Peyer's patch (tissue), 4 donors: ENCODE results near the gene ABHD2.

Source experiments
- POLR2A ChIP-seq, 2 donors: fragments of 450-650 bp; IDR thresholded peaks; one replicate each; pipeline ENCODE4 v1.5.1; 2017; ENCODE audit warnings: antibody characterized with exemption in 2 of 2, mild to moderate bottlenecking in 2 of 2, moderate library complexity in 2 of 2
- TF ChIP-seq, protein P1 (sequence below), 6 experiments: fragments of 450-650 bp in 4 of 6; fragments of 200-600 bp in 2 of 6; sonication (generic) in 1 of 6; IDR thresholded peaks; one replicate each; pipeline ENCODE4 v1.5.1; 2017 to 2019; ENCODE audit warnings: antibody characterized with exemption in 6 of 6, mild to moderate bottlenecking in 3 of 6, moderate library complexity in 1 of 6

GRCh38 chr15:89201465-89202005 is 113.3 kb downstream of the ABHD2 start:
- no peak for TF ChIP-seq POLR2A (IDR thresholded peaks at IDR 0.05)
- TF ChIP-seq, protein P1, sequence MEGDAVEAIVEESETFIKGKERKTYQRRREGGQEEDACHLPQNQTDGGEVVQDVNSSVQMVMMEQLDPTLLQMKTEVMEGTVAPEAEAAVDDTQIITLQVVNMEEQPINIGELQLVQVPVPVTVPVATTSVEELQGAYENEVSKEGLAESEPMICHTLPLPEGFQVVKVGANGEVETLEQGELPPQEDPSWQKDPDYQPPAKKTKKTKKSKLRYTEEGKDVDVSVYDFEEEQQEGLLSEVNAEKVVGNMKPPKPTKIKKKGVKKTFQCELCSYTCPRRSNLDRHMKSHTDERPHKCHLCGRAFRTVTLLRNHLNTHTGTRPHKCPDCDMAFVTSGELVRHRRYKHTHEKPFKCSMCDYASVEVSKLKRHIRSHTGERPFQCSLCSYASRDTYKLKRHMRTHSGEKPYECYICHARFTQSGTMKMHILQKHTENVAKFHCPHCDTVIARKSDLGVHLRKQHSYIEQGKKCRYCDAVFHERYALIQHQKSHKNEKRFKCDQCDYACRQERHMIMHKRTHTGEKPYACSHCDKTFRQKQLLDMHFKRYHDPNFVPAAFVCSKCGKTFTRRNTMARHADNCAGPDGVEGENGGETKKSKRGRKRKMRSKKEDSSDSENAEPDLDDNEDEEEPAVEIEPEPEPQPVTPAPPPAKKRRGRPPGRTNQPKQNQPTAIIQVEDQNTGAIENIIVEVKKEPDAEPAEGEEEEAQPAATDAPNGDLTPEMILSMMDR (IDR thresholded peaks at IDR 0.05), result no peak
